SK-N-SH (cell line): Measurements from ENCODE around the gene IFT20. TPM values are rescaled to one million over a fixed set of nuclear protein-coding genes. Genes with fewer than 3 reads are reported as not detected.

ENCODE experiments used
- CTCF ChIA-PET: fragments of 300-600, 350-600 bp; formaldehyde crosslinking; extraction: SDS; loops from one replicate; lab custom pipeline; 2021; lab: Yijun Ruan, JAX
- POLR2A ChIA-PET: fragments of 350-600 bp; sonication (Branson Sonifier 250); formaldehyde crosslinking; extraction: SDS; loops from one replicate; lab custom pipeline; 2020; ENCODE audit warnings: antibody characterized with exemption, inconsistent platforms; lab: Yijun Ruan, JAX
- DNase-seq: peaks from one replicate; pipeline ENCODE4 v3.0.0; 2012
- H2AFZ ChIP-seq: fragments of 200-600 bp; sonication (generic); 2 replicates; pipeline ENCODE4 v1.8.1; 2016; ENCODE audit warnings: antibody characterized with exemption, mild to moderate bottlenecking, low read depth
- H3F3A ChIP-seq: fragments of 200-600 bp; sonication (generic); replicated peaks from 2 replicates; pipeline ENCODE3; 2016; ENCODE audit warnings: antibody characterized with exemption, mild to moderate bottlenecking; ENCODE audit not compliant: insufficient read depth
- H3K27ac ChIP-seq, 2 experiments: fragments of 200-500 bp in 1 of 2; fragments of 200-600 bp in 1 of 2; sonication (Bioruptor generic) in 1 of 2; sonication (generic), shearing (Covaris generic) in 1 of 2; 2 replicates each; pipeline versions ENCODE4 v1.5.1 to v1.6.1; 2014 to 2016; ENCODE audit warnings: low read depth in 2 of 2, inconsistent platforms in 1 of 2, low read length in 1 of 2, mild to moderate bottlenecking in 1 of 2, mixed read lengths in 1 of 2
- H3K27me3 ChIP-seq: fragments of 200-600 bp; sonication (generic), shearing (Covaris generic); 2 replicates; pipeline ENCODE4 v1.6.1; 2016; ENCODE audit warnings: mixed run types; ENCODE audit not compliant: insufficient read depth
- H3K36me3 ChIP-seq, 2 experiments: fragments of 200-500 bp in 1 of 2; fragments of 200-600 bp in 1 of 2; sonication (Bioruptor generic) in 1 of 2; sonication (generic) in 1 of 2; replicated peaks in 1 of 2; 2 replicates each; pipeline versions ENCODE3 to v1.5.1; 2014 to 2016; ENCODE audit warnings: low read length in 1 of 2, mild to moderate bottlenecking in 1 of 2; ENCODE audit not compliant: insufficient read depth in 2 of 2, control insufficient read depth in 1 of 2
- H3K4me1 ChIP-seq, 2 experiments: fragments of 200-500 bp in 1 of 2; fragments of 200-600 bp in 1 of 2; sonication (Bioruptor generic) in 1 of 2; sonication (generic), shearing (Covaris generic) in 1 of 2; 2 replicates each; pipeline versions ENCODE4 v1.5.1 to v1.6.1; 2014 to 2016; ENCODE audit warnings: low read depth in 1 of 2, low read length in 1 of 2, mixed run types in 1 of 2; ENCODE audit not compliant: insufficient read depth in 2 of 2, control insufficient read depth in 1 of 2
- H3K4me2 ChIP-seq: fragments of 200-600 bp; sonication (generic), shearing (Covaris generic); 2 replicates; pipeline ENCODE4 v1.6.1; 2017; ENCODE audit warnings: mixed run types
- H3K4me3 ChIP-seq, 2 experiments: fragments of 200-500 bp in 1 of 2; fragments of 200-600 bp in 1 of 2; sonication (Bioruptor generic) in 1 of 2; sonication (generic), shearing (Covaris generic) in 1 of 2; 2 replicates each; pipeline versions ENCODE4 v1.5.1 to v1.8.1; 2014 to 2016; ENCODE audit warnings: low read depth in 2 of 2, inconsistent platforms in 1 of 2, low read length in 1 of 2, mild to moderate bottlenecking in 1 of 2, mixed read lengths in 1 of 2, moderate library complexity in 1 of 2
- H3K79me2 ChIP-seq: fragments of 200-600 bp; sonication (generic); 2 replicates; pipeline ENCODE4 v1.8.1; 2017; ENCODE audit warnings: mild to moderate bottlenecking; ENCODE audit not compliant: insufficient read depth
- H3K9ac ChIP-seq: fragments of 200-600 bp; sonication (generic); 2 replicates; pipeline ENCODE4 v1.6.1; 2017; ENCODE audit warnings: mixed run types
- H3K9me2 ChIP-seq: fragments of 200-600 bp; sonication (generic); 2 replicates; pipeline ENCODE4 v1.6.1; 2017; ENCODE audit warnings: mixed run types
- H3K9me3 ChIP-seq: fragments of 200-600 bp; sonication (generic); 2 replicates; pipeline ENCODE4 v1.6.1; 2017; ENCODE audit warnings: mixed run types, mild to moderate bottlenecking, moderate library complexity
- H4K20me1 ChIP-seq: fragments of 200-600 bp; sonication (generic); 2 replicates; pipeline ENCODE4 v1.6.1; 2017; ENCODE audit warnings: mild to moderate bottlenecking, mixed run types; ENCODE audit not compliant: insufficient read depth
- CHD2 ChIP-seq: fragments of 150-350 bp; IDR thresholded peaks from 2 replicates; pipeline ENCODE4 v1.6.1; 2018; ENCODE audit warnings: low read length; ENCODE audit not compliant: partially characterized antibody
- FOSL2 ChIP-seq: IDR thresholded peaks from 2 replicates; pipeline ENCODE4 v1.4.0; 2012; ENCODE audit warnings: low read depth, mild to moderate bottlenecking, moderate library complexity, borderline replicate concordance
- FOXJ3 ChIP-seq: sonication (generic); formaldehyde crosslinking; IDR thresholded peaks from 2 replicates; pipeline ENCODE4 v1.5.1; 2020; ENCODE audit warnings: mild to moderate bottlenecking, missing genetic modification reagents
- GABPA ChIP-seq: IDR thresholded peaks from 2 replicates; pipeline ENCODE4 v1.4.0; 2012; ENCODE audit warnings: low read depth, mild to moderate bottlenecking
- GATA2 ChIP-seq: sonication (generic); formaldehyde crosslinking; IDR thresholded peaks from 2 replicates; pipeline ENCODE4 v1.5.0; 2020; ENCODE audit warnings: mild to moderate bottlenecking, missing genetic modification reagents
- MXI1 ChIP-seq: IDR thresholded peaks from 2 replicates; pipeline ENCODE4 v1.6.1; 2012; ENCODE audit warnings: mild to moderate bottlenecking, low read depth, low read length, improper control_type of control experiment
- NRF1 ChIP-seq: IDR thresholded peaks from 2 replicates; pipeline ENCODE4 v1.6.1; 2012; ENCODE audit warnings: low read depth, mild to moderate bottlenecking, low read length
- POLR2AphosphoS5 ChIP-seq: IDR thresholded peaks from 2 replicates; pipeline ENCODE4 v1.6.1; 2012; ENCODE audit warnings: low read depth, low read length
- RAD21 ChIP-seq: IDR thresholded peaks from 2 replicates; pipeline ENCODE4 v1.6.1; 2012; ENCODE audit warnings: mild to moderate bottlenecking, low read length
- RCOR1 ChIP-seq: fragments of 150-350 bp; IDR thresholded peaks from 2 replicates; pipeline ENCODE4 v1.6.1; 2017; ENCODE audit warnings: antibody characterized with exemption, low read length
- REST ChIP-seq: IDR thresholded peaks from 2 replicates; pipeline ENCODE4 v1.6.1; 2012; ENCODE audit warnings: mild to moderate bottlenecking, low read depth, low read length, moderate library complexity
- RFX5 ChIP-seq: IDR thresholded peaks from 2 replicates; pipeline ENCODE4 v1.6.1; 2012; ENCODE audit warnings: mild to moderate bottlenecking, improper control_type of control experiment, low read length
- RXRA ChIP-seq: IDR thresholded peaks from 2 replicates; pipeline ENCODE4 v1.4.0; 2012; ENCODE audit warnings: low read depth, mild to moderate bottlenecking, borderline replicate concordance
- SIN3A ChIP-seq: IDR thresholded peaks from 2 replicates; pipeline ENCODE4 v1.6.1; 2012; ENCODE audit warnings: low read depth, mild to moderate bottlenecking, low read length, moderate library complexity, borderline replicate concordance
- SMC3 ChIP-seq: IDR thresholded peaks from 2 replicates; pipeline ENCODE4 v1.6.1; 2012; ENCODE audit warnings: low read depth, low read length, improper control_type of control experiment
- TAF1 ChIP-seq: IDR thresholded peaks from 2 replicates; pipeline ENCODE4 v1.6.1; 2012; ENCODE audit warnings: low read depth, mild to moderate bottlenecking, low read length, moderate library complexity, borderline replicate concordance
- ZBTB33 ChIP-seq: IDR thresholded peaks from 2 replicates; pipeline ENCODE4 v1.4.0; 2012; ENCODE audit warnings: low read depth, borderline replicate concordance
- WGBS: methylation state at CpG from one replicate; pipeline ENCODE4 v1.1.6; 2017; ENCODE audit warnings: low lambda C conversion rate; 5-methylcytosine and 5-hydroxymethylcytosine counted together
- polyA plus RNA-seq, 3 experiments: library from polyadenylated mRNA; depleted of rRNA; stranded (reverse); fragments of >200 nt; gene quantifications; 2 replicates each; pipeline ENCODE4 v1.2.3, GENCODE V29; 2012
- TF ChIP-seq, protein P1 (sequence below): IDR thresholded peaks from 2 replicates; pipeline ENCODE4 v1.4.0; 2012; ENCODE audit warnings: low read depth
- TF ChIP-seq, protein P2 (sequence below): fragments of 150-350 bp; IDR thresholded peaks from 2 replicates; pipeline ENCODE4 v1.6.1; 2017; ENCODE audit warnings: antibody characterized with exemption, low read length, low read depth, borderline replicate concordance
- TF ChIP-seq, protein P3 (sequence below): fragments of 150-350 bp; IDR thresholded peaks from 2 replicates; pipeline ENCODE4 v1.6.1; 2016; ENCODE audit warnings: mild to moderate bottlenecking, low read depth, low read length
- TF ChIP-seq, protein P4 (sequence below): IDR thresholded peaks from 2 replicates; pipeline ENCODE4 v1.4.0; 2012; ENCODE audit warnings: low read depth, borderline replicate concordance

Gene IFT20
- polyA plus RNA-seq, 1 of the 3 experiments (the other 2 are of a cell fraction): 75.6 TPM

- Histone ChIP-seq H3K36me3 (no peaks in the 10 kb centered on the region), H3F3A (no peaks in the 10 kb centered on the region), H3K9me3 (no peaks in the 10 kb centered on the region), H3K27ac (peak within 1 kb of the TSS; percentile 25 to 72; a peak in 3 of 4 replicates), H3K79me2 (peaks cover 25% of the 10 kb centered on the region), H4K20me1 (no peaks in the 10 kb centered on the region), H3K4me2 (peak within 1 kb of the TSS; percentile 91), H3K9me2 (no peaks in the 10 kb centered on the region), H3K27me3 (no peaks in the 10 kb centered on the region), H3K9ac (peak within 1 kb of the TSS; percentile 59), H2AFZ (peak within 1 kb of the TSS; percentile 98), H3K4me1 (peaks cover 7 to 14% of the 10 kb centered on the region in 2 experiments; a peak in 1 of 4 replicates), H3K4me3 (peak within 1 kb of the TSS; percentile 64 to 66)
- 1% methylated on average over 12 of the region's 72 CpGs for whole genome bisulfite sequencing
- peak; percentile 96 for DNase-seq
- CTCF ChIA-PET: interaction anchor here (0.6 to 3.5 kb wide), 12 partner anchors 10 to 514 kb away, joined by 3 to 19 read pairs (median 4); partner anchors contain the start of genes IFT20 and TNFAIP1
- POLR2A ChIA-PET: interaction anchor here (0.9 to 3.5 kb wide), 3 partner anchors 10 to 17 kb away, joined by 3 to 11 read pairs (median 4); partner anchors contain the start of genes IFT20 and TNFAIP1
- TF ChIP-seq CHD2 (peak; percentile 72), TAF1 (peak; percentile 70; the same call in 1 of the 2 replicates), NRF1 (no peak), RFX5 (peak; percentile 86), REST (no peak), RCOR1 (0 out of 2 replicates have a peak, but pooled peaks have one; percentile 17), SMC3 (no peak), POLR2AphosphoS5 (peak; percentile 56), RAD21 (no peak), ZBTB33 (no peak), FOXJ3 (CRISPR knock-in tag) (no peak), SIN3A (no peak; the same call in 1 of the 2 replicates), RXRA (no peak), FOSL2 (no peak), MXI1 (peak; percentile 92), GATA2 (CRISPR knock-in tag) (no peak), GABPA (no peak)
- TF ChIP-seq, protein P1, sequence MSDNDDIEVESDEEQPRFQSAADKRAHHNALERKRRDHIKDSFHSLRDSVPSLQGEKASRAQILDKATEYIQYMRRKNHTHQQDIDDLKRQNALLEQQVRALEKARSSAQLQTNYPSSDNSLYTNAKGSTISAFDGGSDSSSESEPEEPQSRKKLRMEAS: peak; percentile 98
- TF ChIP-seq, protein P2, sequence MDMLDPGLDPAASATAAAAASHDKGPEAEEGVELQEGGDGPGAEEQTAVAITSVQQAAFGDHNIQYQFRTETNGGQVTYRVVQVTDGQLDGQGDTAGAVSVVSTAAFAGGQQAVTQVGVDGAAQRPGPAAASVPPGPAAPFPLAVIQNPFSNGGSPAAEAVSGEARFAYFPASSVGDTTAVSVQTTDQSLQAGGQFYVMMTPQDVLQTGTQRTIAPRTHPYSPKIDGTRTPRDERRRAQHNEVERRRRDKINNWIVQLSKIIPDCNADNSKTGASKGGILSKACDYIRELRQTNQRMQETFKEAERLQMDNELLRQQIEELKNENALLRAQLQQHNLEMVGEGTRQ: peak; percentile 4; the same call in 1 of the 2 replicates
- TF ChIP-seq, protein P3, sequence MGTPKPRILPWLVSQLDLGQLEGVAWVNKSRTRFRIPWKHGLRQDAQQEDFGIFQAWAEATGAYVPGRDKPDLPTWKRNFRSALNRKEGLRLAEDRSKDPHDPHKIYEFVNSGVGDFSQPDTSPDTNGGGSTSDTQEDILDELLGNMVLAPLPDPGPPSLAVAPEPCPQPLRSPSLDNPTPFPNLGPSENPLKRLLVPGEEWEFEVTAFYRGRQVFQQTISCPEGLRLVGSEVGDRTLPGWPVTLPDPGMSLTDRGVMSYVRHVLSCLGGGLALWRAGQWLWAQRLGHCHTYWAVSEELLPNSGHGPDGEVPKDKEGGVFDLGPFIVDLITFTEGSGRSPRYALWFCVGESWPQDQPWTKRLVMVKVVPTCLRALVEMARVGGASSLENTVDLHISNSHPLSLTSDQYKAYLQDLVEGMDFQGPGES: peak; percentile 60
- TF ChIP-seq, protein P4, sequence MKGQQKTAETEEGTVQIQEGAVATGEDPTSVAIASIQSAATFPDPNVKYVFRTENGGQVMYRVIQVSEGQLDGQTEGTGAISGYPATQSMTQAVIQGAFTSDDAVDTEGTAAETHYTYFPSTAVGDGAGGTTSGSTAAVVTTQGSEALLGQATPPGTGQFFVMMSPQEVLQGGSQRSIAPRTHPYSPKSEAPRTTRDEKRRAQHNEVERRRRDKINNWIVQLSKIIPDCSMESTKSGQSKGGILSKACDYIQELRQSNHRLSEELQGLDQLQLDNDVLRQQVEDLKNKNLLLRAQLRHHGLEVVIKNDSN: no peak
These were observed 16.3 kb downstream of the IFT20 start, which contains the start of gene TMEM97 for GRCh38 chr17:28318759-28319597. TMEM97 (plus strand) TSS chr17:28319200; CDS start chr17:28319240, 40 bp downstream.
